Stimulated activated CD4-positive, alpha-beta T cell treated with anti-CD3 and anti-CD28 coated beads, Interleukin-15, amount 100 ng/mL, for 24 hours (primary cell): ENCODE measurements around the gene AKR1C1.
"Not testable (repeated sequence)": the region's sequence is repeated elsewhere in the genome, so short reads cannot be mapped to it uniquely, and the experiment has no call there.

ENCODE experiments used
- DNase-seq: peaks from one replicate; pipeline ENCODE4 v3.0.0-alpha.2; 2020

Gene AKR1C1

DNA sequence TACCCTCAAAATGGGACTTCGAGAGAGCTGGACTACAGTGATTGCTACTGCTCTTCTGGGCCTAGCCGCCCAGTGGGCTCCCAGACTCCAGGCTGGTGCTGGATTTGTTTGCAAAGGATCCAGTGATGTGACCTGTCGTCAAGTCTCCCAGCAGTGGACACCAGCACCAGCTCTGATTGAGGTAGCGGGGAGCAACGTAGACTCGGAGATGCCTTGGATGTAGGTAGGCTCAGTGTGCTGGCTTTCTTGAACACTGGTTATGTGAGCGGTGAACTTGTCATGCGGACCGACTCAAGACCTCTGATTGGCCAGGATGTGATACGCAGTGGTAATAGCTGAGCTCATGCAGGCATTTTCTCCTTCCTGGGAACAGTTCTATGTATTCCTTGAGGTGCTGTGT lies 21.0 kb downstream of the AKR1C1 start:
- DNase-seq: no peak

DNA sequence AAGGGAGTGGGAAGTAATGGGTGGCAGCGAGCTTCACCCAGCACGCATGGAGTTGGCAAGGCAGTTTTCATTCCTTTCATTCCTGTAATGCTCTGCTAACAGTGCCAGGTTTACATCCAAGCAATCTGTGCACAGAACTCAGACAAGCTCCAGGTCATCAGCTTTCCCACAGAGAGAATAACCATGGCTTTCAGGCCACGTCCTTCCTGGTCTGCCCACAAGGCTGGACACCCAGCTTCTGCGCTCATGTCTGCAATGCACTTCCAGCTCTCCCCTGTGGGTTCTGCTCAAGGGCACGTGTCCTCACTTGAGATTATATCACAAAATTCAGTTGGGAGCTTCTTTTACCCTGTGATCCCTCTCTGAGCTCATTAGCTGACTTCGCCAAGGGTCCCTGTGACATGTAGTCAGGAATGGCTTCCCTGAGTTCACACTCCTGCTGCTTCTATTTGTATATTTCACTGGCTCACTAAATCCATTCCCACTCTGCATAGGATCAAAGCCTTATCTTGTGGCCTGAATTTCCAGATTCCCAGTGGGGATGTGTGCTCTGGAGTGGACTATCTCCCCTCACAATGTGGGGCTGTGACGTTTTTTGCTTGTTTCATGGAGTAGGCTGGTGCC lies 21.9 kb downstream of the AKR1C1 start:
- DNase-seq: no peak

DNA sequence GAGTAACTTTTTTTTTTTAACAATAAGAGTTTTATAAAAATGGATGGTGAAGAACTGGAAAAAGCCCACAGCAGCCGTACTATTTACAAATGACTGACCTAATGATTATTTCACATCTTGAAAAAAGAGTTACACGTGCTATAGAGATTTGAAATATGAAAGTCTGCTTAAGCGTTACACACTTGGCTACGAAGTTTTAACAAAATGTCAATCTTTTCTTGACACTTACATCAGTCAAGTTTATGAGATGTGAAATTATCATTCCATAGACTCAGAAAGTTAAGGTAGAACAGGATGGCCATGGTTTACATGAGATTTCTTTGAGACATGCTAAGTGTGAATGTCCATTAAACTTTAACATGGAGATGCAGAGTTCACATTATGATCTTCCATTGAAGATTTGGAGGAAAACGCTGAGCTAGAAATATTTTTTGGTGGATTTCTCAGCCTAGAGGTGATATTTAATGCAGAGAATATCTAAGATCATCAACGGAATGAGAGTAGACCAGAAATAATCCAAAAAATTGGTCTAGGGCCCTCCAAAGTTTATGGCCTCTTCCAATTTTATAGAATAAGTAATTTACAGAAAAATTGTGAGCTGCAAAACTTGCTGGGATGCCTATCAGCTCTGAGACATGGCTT lies 24.9 kb downstream of the AKR1C1 start:
- DNase-seq: not testable (repeated sequence)

DNA sequence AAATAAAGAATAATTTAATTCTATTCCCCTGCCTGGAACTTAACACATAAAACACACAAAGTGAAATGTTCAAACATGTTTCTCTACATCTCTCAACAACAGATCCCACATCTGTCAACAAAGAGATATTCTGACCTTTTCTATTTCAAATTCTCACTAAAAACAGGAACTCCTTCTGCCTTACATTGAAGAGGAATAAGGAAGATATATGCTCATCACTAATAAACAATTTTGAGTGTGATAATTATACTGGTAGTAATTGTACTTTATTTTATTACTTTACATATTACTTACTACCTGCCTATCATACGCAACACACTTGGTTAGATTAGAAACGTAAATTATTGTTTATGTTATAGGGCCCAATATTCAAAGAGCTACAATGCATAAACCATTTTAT lies 27.0 kb downstream of the AKR1C1 start:
- DNase-seq: no peak

DNA sequence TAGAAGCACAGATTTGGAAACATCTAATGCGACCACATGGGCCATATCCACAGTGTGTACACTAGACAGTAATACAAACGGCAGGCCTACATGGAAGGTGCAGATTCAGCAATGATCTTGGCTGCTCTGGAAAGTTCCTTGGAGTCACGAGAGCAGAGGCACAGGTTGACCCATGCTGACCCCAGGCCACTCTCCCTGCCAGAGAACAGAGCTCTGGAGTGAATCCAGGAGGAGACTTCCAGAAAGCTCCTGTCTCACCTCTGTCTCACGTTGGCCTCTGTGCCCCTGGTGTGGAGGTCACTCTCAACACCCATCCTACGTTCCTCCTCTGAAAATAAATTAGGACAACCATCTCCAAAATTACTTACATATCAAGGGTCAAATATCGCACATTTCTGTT lies 28.2 kb downstream of the AKR1C1 start:
- not testable (repeated sequence) for DNase-seq

DNA sequence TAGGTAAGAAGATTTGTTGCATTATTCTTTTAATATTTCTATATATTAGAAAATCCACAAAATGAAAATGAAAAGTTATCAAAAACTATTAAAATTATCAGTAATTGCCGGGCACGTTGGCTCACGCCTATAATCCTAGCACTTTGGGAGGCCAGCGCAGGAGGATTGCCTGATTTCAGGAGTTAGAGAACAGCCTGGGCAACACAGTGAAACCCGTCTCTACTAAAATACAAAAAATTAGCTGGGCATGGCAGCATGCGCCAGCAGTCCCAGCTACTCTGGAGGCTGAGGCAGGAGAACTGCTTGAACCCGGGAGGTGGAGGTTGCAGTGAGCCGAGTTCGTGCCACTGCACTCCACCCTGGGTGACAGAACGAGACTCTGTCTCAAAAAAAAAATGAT lies 29.3 kb downstream of the AKR1C1 start:
- not testable (repeated sequence) for DNase-seq

DNA sequence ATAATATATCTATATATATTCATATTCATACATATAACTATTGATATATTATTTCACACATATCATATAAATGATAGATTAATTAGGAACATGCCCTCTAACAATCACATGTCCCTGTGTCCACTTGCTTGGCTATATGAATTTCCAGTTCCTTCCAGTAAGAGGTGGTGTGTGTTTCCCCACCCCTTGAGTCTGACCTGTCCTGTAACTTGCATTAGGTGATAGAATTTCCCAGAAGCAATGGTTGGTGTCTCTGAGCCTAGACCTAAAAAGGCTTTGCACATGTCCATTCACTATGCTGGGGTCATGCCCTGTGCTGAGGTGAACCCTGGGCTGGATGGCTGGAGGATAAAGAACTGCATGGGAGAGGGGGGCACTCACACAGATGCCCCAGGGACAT lies 31.0 kb downstream of the AKR1C1 start:
- DNase-seq: not testable (repeated sequence)

DNA sequence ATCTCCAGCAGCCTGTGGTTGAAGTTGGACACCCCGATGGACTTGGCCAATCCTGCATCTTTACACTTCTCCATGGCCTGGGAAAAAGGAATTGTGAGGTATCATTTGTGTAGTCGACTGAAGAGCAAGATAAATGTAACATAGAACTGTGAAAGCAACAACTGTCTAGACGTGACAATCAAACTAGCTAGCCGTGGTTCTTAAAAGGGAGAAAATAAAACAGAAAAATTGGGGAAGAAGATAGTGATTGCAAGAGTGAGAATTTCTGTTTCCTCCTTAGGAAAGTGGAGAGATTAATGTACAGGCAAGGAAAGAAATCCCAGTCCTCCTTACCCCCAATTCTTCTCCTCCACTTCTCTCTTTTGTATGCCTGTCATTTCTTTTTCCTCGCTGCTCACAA lies 35.5 kb downstream of the AKR1C1 start:
- DNase-seq: no peak

DNA sequence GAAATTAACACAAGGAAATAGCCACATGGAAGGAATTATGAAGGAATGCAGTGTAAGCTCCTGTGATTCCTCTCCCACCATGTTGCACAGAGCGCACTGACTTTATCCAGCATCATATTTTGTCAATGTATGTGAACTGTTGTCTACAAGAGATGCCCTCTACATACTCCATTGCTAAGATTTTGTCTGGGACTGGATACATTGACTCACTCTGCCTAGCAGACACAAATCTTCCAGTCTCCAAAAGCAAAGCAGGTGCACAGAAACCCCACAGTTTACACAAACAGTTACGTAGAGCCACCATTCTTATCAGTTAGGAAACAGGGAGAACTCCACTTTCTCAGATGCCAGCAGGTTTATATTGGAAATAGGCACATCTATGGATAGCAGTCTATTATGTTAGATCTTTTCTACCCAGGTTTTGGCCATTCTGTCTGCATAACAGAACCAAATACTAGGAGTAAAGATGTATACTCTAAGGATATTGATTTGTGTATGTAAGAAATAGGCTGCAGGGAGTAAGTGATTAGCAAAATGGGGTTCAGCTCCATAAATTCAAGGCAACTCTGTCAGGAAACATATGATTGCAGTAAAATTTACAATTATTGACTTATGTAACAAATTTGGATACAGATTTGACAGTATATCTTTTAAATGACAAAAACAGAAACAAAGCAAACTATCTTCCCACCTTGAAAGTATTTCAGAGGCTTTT lies 39.0 kb downstream of the AKR1C1 start:
- no peak for DNase-seq

DNA sequence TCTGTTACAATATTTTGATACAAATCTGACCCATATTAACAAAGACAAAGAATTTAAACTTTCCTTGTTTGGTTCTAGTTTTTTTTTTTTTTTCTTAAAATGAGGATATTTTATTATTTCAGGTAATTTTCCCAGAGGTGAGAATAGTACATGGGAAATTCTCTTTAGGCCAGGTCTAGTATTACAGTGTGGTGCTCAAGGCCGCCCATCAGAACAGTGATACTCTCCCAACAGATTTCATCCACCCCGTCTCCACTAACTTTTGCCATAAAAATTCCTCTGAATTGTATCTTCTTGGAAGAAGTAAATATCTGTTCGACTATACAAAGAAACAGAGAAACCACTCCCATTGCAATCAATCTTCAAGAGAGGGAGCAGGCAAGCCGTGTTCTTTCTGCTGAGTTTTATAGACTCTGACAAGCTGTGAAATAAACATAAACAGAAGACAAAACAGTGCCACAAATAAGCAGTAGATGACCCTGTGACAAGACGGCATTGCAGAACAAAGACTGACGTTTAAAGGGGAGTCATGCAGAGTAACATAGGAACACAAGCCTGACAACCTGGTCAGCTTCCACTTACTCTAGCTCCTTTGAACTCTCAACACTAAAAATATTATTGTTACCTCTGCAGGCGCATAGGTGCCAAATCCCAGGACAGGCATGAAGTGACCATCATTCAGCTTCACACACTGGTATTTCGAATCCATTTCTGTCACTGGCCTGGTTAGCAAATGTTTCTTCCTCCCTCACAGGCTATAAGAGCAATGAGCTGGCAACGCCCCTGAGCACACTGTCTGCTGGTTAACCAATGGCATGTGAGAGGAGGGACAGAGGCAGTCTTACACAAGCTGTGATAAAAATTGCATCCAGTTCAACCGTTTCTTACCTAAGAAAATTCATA lies 40.2 kb downstream of the AKR1C1 start, which contains the start of gene AKR1C2:
TSS of gene AKR1C2 (minus strand) at position 731 of the 903 bp plus-strand sequence. CDS start at position 709, 22 bp downstream.
- DNase-seq: not testable (repeated sequence)

DNA sequence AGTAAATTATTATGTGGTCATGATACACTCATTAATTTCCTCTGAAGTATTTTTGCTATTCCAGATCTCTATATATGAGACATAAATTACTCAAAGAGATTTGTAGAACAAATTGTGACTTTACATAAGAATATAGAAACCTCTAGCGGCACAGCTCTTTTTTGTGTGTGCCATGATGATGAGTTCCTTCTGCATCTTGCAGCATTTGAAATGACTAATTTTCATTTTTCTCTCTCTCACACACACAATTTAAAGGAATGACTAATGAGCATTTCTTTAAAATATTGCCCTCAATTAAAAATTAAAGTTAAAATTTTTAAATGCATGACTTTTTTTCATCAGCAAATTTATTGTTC lies 40.8 kb downstream of the AKR1C1 start:
- not testable (repeated sequence) for DNase-seq

DNA sequence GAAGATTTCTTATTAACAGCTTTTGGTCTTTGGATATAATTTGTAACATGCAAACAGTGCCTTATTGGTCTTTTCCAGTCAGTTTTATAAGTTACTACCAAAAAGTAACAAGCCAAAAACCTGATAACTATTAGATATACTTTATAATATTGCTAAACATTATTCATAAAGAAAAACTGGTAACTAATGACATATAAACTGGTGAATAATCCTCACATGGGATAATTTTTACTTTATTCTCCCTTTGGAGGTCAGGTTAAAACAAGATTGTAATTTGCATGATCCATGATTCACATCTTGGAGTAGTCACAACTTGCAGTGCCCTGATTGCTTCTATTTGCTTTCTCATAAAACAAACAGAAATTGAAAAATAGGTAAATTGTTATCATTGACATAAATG lies 41.3 kb downstream of the AKR1C1 start:
- not testable (repeated sequence) for DNase-seq

DNA sequence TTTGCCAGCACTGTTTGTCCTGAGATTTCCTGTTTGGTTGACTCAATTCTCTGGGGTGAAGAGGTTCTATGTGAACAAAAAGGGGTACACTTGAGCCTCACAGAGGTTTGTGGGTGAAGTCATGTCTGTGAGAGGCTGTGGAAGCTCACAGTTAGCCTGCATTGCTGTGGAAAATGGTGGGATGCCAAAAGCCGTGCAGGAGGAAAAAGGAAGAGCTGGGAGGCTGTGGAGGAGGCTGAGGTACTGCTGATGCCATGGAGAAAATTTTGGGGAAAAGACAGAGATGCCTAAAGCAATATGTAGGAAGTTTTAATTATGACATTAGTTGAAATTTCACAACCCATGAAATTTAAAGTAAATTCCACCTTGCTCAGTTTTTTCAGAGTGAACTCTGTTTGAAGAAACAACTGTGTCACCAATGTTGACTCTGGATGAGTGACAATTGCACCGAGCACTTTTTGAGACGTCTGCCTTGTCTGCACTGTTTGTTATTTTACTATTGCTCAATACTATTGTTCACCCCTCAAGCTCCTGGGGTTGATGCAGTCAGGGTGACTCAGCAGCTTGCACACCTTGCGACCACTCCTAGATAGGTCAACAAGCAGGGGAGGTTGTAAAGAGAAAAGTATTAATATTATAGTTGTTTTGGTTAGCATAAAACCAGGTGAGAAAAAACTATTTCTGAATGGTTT lies 45.8 kb downstream of the AKR1C1 start:
- DNase-seq: not testable (repeated sequence)

DNA sequence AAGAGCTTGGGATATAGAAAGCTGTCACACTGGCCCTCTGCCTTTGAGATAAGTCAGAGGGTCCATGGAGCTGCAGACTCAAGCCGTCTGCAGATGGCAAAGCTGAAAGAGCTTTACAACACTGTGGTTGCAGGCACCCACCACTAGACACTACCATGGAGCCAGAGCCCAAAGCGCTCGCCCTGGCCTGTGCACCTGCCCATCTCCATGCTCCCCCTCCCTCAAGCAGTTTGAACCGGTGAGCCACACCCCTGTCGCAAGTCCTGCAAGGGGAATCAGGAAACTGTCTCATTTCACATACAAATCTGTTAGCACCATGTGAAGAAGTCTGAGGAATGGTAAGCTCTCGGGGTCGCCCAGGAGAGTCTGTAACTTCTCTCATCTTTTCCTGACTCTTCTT lies 46.8 kb downstream of the AKR1C1 start:
- not testable (repeated sequence) for DNase-seq

DNA sequence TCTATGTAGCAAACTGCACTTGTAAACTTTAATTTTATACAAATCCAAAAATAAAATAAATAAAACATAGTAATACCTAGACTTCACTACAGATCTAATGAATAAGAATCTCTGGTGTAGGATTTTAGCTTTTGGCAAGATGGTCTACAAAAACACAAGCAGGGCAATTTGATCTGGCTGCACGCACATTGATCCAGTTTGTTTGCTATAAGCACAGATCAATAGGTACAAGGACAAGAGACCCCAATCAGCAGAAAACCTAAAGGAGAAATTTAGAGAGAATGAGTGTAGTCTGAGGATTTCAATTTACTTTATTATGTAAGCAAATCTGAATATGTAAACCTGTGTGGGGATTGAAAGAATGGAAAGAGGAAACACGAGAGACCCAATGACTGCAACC lies 48.2 kb downstream of the AKR1C1 start:
- DNase-seq: not testable (repeated sequence)

DNA sequence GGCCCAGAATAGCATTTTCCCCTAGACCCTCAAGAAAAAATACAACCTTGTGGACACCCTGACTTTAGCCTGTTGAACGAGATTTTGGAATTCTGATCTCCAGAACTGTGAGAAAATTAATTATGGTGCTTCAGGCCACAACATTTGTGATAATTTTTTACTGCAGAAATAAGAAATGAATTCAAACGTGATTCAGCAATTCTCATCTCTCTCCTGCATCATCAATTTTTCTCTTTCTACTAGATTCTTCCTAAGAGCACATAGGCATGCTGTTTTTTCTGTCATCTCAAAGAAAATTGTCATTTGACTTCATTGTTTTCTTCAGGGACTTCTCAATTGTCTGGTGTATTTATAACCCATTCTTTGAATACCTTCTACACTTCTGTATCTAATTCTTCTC lies 49.4 kb downstream of the AKR1C1 start:
- DNase-seq: no peak

DNA sequence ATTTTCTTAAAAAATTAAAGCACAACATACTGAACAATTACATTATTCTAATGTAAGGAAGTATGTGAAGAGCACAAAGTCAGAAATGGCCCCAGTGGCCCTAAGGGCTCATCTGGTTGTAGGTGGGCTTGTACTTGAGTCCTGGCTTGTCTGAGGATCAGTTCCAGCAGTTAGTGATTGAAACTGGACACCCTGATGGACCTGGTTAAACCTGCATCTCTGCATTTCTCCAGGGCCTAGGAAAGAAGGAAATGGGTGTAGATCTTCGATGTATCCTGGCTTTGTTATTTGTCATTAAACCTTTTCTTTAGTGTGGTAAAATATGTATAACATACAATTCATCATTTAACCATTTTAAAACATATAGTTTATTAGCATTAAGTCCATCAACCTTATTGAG lies 50.2 kb downstream of the AKR1C1 start:
- no peak for DNase-seq

DNA sequence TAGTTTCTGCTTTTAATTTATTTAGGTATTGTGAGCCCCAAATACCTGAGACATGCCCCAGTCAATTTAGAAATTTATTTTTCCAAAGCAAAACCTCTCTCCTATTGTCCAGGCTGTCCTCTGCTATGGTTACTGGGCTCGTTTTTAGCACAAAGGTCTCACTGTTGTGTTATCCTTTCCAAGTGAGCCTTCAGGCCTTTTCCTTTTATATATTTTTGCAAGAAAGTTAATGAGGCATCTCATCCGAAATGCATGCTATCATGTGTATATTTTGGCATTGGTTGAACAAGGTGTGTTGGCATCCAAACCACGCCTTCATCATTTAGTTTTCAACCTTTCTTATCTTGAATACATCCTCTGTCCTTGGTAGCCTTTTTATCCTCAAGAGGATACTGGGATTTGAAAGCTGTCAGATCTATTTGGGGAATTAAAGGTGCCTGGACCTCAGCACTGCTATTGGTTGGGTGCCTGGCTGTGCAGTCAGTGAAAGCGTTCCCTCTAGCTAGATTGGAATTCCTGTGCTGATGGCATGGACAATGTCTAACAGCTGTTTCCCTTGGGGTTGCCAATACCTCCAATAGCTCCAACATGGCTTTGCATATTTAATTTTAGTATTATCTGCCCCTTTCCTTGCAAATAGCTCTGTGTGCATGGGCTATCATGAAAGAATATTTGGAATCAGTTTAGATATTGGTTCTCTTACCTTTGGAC lies 51.1 kb downstream of the AKR1C1 start:
- not testable (repeated sequence) for DNase-seq

DNA sequence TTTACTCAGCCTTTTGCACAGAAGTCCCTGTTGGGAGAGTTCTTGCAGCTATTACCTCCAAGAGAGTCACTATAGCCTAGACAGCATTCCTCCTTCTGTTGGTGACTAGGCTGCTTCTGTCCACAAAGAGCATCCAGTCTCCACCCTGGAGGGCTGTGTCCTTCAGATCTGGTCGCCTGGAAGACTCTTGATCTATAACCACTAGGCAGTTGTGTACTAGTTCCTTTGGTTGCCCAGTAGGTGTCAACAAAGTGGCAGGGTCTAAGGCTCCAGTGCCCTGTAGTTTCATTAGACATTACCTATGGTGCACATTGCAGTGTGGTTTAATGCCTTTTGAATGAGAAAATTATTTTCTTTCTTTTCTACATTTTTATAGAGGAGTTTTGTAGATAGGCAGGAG lies 51.7 kb downstream of the AKR1C1 start:
- no peak for DNase-seq

DNA sequence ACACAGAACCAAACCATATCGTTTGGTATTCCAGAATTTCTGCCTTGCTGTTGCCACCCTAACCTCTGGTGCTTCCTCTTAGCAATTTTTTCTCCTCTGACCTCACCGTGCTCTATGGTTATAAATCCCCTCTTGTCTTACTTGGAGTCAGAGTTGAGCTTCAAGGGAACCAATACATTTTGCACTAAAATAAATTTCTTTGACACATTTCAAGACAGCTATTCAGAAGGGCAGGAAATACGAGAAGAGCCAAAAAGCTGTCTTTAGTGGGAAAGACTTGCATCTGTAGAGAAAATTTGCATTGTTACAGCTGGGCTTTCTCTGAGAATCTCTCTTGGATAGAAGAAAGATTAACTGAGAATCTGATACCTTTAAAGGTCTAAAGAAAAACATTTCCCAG lies 54.9 kb downstream of the AKR1C1 start:
- DNase-seq: no peak

DNA sequence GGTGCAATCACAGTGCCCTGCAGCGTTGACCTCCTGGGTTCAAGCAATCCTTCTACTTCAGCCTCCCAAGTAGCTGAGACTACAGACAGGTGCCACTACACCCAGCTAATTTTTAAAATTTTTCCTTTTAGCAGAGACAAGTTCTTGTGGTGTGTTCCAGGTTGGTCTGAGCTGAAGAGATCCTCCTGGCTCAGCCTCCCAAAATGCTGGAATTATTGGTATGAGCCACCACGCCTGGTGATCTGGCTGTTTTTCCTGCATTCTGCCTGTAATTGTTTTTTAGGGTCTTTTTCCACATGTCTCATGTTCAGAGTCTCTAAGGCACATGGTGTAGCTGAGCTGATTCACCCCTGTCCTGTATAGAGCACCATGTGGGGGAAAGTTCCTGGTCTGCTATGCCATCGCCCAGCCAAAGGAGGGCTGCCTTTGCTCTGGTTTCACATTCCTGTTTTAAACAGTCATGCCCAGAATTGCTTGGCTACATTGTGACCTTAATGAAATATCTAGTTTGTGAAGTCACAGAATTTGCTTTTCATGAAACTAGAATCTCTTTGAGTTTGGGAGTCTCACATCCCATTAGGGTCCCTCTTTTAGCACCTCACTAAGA lies 55.6 kb downstream of the AKR1C1 start:
- DNase-seq: not testable (repeated sequence)
